GM19452 (cell line): ENCODE measurements around the gene KHDC4.
"Not testable (repeated sequence)": the region's sequence is repeated elsewhere in the genome, so short reads cannot be mapped to it uniquely, and the experiment has no call there.

Experiments used
- ATAC-seq: cut with Tn5 transposase; IDR thresholded peaks from one replicate; pipeline ENCODE4 v1.9.1; 2021; ENCODE audit not compliant: unreplicated experiment

KHDC4 gene

DNA sequence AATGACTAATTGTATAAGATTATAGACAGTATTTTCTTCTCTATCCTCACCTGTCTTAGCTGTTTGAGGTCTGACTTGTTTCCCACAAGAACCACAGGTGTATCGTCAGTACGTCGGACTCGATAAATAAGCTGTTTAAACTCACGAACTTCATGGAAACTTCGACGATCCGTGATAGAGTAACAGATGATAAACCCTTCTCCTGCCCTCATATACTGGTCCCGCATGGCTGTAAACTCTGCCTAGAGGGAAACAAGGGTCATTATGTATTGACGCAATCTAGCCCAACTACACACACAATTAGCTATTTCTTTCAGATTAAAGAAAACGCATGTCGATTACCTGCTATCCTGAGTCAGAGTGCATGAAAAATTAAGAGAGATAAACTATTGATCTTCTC is 30.0 kb downstream of the KHDC4 start:
- no peak for ATAC-seq

DNA sequence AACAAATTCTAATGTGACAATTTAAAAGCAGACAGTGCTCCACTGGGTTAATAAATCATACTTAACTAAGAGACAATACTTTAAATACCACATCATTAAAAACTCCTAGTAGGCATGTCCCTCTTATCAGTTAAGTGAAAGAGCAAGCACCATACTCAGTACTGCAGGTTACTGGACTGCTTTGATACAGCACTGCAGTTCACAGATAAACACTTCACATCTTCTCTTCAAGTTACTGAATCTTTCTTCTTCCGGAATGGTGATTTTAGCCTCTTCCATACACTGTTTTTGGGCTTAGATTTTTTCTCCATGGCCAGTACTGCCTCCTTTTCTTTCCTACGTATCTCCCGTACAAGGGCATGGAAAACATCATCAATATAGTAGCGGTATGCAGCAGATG is 34.1 kb downstream of the KHDC4 start:
- ATAC-seq = no peak

DNA sequence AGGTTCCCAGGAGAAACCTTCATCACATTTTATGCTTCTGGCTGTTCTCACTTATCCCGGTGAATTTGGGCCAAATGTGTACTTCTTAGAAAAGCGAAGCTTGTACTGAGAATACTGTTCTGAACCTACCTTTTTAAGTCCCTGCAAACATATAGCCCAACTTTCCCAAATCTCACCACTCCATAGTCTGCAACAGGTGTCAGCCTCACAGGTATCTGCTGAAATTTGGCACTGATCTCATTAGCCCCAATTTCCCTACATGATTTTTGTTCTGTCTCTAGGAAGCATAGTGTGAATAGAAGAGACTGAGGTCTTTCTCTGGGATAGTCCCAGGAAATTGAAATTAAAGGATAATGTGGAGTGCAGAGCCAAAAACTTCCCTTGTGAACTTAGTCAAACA is 34.5 kb downstream of the KHDC4 start:
- no peak for ATAC-seq

DNA sequence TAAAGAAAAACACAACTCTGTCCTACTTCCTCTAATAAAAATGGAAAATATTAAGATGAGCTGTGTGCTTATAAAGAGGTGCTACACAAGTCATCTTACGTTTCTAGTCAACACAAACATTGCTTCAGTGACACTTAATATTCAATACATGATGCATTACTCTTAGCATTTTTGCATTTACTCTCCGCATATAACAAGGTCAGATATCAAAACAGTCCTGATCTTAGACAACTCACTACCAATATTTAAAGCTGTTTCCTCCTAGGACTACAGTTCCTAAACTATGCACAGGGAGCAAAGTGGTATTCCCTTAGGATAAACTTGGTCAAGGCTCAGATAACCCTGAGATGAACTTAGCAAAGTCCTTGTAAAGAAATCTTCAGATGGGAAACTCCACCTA is 35.3 kb downstream of the KHDC4 start:
- no peak for ATAC-seq

DNA sequence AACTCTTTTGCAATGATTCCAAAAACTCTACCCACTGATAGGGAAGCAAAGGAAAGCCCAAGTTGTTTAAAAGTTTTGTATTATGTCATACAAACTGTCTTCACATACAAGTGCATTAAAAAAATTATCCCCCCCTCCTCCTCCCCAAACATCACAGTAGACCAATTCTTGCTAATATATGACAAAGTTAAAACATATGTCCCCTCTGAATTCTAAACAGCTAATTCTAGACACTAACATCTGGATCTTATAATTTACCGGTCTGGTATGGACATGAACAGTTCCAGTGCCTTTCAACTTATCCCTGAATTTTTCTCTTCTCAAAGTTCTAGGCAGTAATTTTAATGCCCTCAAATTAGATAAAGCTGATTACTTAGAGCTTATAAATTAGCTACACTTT is 36.5 kb downstream of the KHDC4 start:
- ATAC-seq = no peak

DNA sequence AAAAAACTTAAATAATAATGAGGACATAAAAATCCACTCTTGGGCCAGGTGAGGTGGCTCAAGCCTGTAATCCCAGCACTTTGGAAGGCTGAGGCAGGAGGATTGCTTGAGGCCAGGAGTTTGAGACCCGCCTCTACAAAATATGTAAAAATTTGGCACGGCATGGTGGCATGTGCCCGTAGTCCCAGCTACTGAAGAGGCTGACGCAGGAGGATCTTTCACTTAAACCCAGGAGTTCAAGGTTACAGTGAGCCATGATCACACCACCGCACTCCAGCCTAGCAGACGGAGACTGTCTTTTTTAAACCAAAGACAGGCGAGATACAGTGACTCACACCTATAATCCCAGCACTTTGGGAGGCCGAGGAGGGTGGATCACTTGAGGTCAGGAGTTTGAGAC is 37.7 kb downstream of the KHDC4 start:
- ATAC-seq = not testable (repeated sequence)

DNA sequence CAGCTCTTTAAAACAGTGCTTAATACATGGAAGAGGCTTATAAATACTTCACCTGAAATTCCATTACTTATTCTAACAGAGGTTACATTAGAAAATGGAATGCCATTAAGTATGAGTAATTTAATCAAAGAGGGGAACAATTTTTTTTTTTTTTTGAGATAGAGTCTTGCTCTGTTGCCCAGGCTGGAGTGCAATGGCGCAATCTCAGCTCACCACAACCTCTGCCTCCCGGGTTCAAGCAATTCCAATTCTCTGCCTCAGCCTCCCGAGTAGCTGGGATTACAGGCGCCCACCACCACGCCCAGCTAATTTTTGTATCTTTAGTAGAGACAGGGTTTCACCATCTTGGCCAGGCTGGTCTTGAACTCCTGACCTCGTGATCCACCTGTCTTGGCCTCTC is 38.6 kb downstream of the KHDC4 start:
- not testable (repeated sequence) for ATAC-seq

DNA sequence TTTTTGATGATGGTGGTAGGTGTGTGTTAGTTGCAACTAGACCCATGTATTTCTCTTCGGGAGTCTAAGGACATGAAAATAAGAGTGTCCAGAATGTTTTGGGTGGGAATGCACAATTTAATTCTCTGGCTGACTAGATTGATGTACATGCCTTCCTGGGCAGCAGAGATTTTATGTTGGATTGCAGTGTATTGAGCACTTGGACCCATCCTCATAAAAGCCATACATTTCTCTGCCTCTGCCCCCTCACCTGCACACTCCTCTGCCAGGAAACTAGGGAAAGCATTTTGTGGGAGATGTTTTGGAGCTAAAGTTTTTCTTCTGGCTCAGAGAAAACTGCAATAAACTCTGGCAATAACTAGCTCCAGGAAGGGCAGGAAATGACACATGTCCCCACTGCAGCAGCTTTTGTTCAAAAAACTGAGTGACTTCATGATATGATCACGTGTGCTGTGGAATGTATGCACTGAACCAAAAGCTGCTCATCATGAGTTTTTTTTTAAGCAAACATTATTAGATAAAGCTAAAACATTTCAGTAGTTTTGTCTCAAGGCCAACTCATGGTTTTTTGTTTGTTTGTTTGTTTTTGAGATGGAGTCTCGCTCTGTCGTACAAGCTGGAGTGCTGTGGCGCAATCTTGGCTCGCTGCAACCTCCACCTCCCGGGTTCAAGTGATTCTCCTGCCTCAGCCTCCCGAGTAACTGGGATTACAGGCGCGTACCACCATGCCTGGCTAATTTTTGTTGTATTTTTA is 40.6 kb downstream of the KHDC4 start:
- no peak for ATAC-seq

DNA sequence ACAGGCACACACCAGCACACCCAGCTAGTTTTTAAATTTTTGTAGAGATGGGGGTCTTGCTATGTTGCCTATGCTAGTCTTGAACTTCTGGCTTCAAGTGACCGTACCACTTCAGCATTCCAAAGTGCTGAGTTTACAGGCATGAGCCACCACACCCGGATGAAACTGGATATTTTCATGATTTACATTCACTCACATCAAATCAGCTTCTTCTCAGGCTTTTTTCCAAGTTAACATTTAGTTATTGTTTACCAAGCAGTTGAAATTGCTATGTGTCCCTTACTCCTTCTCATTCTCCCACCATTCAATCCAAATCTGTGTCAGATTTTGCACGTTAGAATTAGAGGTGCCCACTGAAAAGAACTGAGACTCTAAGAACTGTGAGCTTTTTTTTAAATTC is 41.4 kb downstream of the KHDC4 start:
- no peak for ATAC-seq

DNA sequence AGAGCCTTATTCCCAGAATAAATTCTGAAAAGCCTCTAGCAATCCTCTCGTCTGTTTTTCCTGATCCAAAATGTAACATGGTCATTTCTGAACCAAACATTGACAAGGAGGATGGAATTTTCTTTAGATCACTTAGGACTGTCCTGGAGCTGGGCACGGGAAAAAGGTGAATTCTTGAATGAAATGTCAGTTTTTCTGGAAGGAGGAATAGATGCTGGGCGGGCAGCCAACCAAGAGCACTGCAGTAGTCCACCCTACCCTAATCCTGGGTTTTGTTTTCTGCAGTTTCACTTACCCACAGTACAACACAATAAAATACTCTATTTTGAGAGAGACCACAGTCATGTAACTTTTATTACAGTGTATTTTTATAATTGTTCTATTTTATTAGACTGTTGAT is 44.0 kb downstream of the KHDC4 start:
- ATAC-seq = no peak

DNA sequence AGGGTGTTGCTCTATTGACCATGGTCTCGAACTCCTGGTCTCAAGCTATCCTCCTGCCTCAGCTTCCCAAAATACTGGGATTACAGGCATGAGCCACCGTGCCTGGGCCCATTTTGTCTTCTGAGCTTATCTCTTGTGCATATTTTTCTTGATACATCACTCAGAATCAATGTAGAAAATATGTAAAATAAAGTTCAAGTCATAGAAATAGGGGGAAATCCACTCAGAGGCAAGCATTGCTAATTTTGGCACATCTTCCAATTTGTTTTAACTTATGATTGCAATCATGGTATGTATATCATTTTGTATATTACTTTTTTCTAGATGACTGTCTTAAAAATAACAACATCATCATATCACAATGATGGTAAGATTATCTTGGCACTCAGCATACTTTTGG is 44.6 kb downstream of the KHDC4 start:
- no peak for ATAC-seq

DNA sequence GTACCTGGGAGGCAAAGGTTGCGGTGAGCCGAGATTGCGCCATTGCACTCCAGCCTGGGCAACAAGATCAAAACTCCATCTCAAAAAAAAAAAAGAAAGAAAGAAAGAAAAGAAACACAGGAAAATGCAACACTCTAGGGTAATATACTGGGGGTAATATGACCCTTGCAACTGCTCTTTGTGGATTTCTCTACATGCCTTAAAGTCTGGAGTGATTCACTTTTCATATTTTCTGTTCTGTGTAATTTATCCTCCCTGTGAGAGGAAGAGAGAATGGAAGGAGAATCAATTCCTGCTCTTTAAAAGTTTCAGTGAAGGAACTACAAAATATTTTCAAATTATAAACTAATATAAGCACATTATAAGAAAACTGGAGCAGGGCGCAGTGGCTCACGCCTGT is 45.7 kb downstream of the KHDC4 start:
- no peak for ATAC-seq

DNA sequence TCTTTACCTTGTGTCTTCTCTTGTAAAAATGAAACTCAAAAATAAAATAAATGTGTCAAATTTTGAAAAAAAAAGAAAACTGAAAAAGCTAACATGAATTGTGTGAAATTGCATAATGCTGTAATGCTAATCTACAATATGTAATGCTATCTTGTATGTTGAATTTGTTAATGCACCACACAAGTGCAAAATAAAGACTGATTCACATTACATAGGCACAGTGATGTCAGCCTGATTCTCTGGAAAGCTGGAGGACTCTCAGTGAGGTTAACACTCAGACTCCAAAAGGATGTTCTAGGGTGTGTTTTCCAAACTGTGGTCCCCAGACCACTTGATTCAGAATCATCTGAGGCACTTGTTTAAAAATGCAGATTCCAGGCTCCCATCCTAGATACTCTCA is 49.2 kb downstream of the KHDC4 start:
- no peak for ATAC-seq

DNA sequence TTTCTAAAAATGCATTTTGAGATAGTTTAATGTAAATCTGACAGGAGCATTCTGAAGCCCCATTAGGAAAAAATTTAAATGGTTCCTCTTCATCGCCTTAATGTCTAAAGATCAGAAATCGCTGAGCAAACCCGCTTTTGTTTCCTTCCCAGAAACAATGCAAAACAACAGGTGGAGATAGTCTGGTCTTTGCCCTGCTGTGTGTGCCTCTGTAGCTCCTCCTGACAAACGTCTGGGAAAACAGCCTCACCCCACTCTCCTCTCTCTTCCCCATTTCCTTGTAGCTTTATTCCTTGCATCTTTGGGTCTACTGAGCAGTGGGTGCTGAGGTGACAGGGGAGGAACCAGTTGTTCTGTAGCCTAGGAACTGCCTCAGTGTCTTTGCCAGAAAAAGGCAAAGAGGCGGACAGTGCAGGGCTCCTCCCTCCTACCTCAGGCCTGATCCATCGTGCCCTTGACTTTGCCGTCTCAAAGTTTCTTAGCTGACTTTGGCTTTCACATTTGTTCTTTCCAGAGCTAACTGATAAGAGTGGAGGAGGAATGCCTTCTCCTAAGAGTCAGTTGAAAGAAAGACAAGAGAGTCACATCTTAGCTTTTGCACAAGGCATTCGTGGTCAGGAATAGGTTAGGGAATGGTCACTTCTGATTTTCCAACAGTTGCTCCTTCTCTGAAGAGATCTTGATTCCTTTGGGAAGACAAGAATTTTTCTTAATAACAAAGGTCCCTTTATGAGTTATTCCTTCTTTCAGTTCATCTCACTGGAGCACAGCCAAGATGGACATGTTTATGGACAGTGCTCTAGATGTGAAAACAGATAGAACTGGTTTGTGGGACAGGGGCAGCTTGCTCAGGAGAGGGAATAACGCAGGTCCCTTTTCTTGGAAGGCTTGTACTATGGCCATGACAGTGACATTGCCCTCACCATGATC is 49.9 kb downstream of the KHDC4 start:
- ATAC-seq = no peak

DNA sequence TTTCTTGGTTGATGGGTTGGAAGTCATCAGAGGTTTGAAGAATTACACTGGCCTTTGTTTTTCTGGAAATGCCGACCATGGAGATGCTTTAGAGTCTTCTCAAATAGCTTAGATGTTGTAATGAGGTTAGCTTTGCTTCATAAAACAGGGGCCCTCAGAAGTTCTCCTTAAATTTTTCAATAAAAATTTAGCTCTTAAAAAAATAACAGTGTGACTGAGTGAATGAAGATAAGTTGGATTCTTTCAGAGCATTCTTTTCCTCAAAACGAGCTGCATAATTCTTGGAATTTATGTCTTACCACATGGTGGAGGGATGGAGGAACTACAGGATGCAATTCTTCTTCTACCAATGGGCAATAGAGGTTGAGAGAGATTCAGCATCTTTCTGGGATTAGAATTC is 51.4 kb downstream of the KHDC4 start:
- ATAC-seq = no peak

DNA sequence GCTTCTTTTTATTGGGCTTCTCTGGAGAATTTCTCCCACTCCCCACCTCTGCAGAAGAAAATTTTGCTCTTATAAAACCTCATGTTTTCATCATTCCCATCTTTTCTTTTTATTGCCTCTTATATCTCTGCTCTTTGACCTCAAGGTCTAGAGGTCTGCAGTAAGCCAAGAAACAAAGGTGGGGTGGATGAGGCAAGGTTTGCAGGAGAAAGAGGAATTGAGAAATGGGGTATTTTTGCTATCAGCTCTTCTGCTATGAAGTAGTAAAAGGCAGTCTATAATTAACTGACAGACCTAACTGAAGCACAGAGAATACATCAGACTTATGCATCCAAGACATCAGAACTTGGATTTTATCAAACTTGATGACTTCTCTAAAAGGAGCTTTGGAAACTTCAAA is 52.0 kb downstream of the KHDC4 start:
- no peak for ATAC-seq

DNA sequence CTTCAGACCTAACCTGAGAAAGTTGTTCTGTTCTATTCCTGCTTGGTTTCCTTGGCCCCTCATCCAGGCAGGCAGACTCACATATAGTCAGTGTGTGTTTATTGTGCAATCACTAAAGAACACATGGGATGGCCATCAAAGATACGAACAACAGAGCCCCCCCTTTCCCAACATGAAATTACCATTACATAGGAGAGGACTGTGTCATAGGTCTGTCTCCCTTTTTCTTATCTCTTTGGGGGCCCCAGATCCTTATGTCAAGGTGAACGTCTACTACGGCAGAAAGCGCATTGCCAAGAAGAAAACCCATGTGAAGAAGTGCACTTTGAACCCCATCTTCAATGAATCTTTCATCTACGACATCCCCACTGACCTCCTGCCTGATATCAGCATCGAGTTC is 53.3 kb downstream of the KHDC4 start:
- no peak for ATAC-seq

DNA sequence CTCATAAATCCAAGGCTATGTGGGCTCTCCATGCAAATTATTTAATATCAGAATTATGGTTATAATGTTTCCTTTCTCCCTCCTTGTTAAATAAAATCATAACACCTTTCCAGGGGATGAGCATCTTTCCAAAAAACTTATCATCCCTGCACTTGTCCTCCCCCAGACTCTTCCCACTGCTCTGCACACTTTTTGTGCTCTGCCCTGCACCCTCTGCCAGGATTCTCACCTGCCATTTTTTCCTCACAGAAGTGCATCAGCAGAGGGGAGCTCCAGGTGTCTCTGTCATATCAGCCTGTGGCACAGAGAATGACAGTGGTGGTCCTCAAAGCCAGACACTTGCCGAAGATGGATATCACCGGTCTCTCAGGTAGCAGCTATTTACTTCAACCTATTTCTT is 54.0 kb downstream of the KHDC4 start:
- no peak for ATAC-seq

DNA sequence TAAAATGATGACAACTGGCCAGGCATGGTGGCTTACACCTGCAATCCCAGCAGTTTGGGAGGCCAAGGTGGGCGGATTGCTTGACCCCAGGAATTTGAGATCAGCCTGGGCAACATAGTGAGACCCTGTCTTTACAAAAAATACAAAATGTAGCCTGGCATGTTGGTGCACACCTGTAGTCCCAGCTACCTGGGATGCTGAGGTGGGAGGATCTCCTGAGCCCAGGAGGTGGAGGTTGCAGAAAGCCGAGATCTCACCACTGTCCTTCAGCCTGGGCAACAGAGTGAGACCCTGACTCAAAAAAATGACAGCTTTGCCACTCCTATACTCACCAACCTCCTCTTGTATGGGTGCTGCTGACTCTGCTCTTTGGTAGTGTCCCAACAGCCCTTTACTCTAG is 56.3 kb downstream of the KHDC4 start:
- no peak for ATAC-seq

DNA sequence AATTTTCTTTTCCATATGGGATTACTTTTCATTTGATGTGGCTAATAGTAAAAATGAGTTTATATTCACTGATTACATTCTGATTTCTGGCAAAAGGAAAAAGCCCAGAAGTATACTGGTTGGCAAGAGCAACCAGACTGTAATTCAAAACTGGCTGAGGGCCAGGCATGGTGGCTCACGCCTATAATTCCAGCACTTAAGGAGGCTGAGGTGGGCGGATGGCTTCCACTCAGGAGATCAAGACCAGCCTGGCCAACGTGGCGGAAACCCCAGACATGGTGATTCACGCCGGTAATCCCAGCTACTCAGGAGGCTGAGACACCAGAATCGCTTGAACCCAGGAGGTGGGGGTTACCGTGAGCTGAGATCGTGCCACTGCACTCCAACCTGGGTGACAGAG is 60.4 kb downstream of the KHDC4 start:
- no peak for ATAC-seq

DNA sequence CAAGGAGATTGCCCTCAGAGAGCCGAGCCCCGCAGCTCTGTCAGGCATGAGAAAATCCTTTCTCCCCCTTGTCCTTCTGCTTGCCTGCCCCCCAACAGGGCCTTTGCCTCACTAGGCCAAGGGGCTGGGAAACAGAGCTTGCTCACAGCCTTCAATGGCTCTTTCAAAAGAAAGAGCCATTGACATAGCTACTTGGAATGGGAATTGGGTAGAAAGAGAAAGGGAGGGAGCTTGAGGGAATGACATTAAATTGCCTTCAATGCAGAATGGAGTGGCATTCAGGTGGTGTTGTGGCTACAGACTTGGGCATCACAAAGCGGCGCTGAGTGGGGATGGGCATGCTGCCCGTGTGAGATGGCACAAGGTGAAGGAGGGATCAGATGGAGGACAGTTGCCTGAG is 61.7 kb downstream of the KHDC4 start:
- no peak for ATAC-seq

DNA sequence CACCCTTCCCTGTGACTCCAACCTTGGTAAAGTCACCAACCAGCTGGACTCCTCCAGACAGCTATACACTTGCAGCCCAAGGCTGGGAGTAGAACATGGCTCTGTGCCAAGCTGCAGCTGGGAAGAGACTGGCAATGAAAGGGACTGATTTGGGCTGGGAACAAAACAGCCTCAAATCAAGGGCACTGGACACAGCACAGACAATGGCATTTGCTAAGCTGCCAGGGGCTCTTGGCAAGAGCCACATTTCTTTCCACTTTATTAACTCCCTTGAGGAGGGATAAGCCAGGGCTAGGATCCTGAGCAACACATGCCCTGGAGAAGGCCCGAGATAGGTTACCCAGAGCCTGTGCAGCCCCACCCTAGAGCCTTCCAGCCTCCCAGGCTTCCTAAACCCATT is 62.8 kb downstream of the KHDC4 start:
- ATAC-seq = no peak
